22Rv1 (cell line): ENCODE data around the gene TTLL5.

ENCODE experiments used
- ZFX ChIP-seq: fragments of 450-650 bp; IDR thresholded peaks from 2 replicates; pipeline ENCODE4 v1.6.1; 2017; ENCODE audit warnings: antibody characterized with exemption, borderline replicate concordance
- TF ChIP-seq, protein P1 (sequence below): fragments of 450-650 bp; IDR thresholded peaks from 2 replicates; pipeline ENCODE4 v1.5.1; 2017; ENCODE audit warnings: mild to moderate bottlenecking

- TF ChIP-seq, protein P1, sequence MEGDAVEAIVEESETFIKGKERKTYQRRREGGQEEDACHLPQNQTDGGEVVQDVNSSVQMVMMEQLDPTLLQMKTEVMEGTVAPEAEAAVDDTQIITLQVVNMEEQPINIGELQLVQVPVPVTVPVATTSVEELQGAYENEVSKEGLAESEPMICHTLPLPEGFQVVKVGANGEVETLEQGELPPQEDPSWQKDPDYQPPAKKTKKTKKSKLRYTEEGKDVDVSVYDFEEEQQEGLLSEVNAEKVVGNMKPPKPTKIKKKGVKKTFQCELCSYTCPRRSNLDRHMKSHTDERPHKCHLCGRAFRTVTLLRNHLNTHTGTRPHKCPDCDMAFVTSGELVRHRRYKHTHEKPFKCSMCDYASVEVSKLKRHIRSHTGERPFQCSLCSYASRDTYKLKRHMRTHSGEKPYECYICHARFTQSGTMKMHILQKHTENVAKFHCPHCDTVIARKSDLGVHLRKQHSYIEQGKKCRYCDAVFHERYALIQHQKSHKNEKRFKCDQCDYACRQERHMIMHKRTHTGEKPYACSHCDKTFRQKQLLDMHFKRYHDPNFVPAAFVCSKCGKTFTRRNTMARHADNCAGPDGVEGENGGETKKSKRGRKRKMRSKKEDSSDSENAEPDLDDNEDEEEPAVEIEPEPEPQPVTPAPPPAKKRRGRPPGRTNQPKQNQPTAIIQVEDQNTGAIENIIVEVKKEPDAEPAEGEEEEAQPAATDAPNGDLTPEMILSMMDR = no peak
- no peak for TF ChIP-seq ZFX
Observed at GRCh38 chr14:75977582-75977943, 316.5 kb downstream of the TTLL5 start.
